Retina (tissue), 1 donor: ENCODE results near the gene SENP8.

Source experiments
- DNase-seq: peaks from one replicate; pipeline ENCODE4 v3.0.0-alpha.2; 2016

The SENP8 gene

GRCh38 chr15:72113347-72114031 lies 4.7 kb upstream of the SENP8 start:
- no peak for DNase-seq

DNA sequence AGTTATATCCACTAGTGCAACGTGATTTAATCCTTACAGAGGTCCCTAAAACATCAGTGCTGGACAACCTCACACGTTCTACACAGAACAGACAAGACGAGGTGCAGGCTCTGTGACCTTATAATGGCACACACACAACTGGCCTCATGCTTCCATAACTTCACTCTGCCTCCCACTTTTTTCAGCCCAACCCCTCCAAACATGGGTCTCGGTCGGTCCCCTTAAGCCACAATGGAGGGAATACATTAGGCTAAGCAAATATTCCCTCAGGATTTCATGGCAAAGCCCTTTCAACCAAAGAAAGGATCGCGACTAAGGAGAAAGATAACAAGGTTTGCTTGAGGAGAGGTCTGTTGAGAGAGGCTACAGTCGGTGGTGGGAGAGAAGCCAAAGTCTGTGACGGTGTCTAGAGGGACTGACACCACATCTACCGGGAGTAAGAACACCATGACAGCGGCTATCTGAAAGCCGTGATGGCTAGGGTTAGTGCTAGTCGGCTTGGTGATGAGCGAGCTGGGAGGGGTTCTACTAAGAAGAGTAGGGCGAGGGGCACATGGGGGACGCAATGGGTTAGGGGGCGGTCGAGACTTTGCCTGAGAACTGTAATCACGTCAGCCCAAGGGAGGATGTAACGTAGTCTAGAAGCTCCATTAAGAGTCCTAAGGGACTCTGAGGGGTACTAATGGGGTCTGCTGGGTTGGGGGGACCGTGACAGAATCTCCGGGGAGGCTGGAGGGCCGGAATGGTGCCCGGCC lies 1.3 kb upstream of the SENP8 start:
- peak; percentile 69 for DNase-seq

DNA sequence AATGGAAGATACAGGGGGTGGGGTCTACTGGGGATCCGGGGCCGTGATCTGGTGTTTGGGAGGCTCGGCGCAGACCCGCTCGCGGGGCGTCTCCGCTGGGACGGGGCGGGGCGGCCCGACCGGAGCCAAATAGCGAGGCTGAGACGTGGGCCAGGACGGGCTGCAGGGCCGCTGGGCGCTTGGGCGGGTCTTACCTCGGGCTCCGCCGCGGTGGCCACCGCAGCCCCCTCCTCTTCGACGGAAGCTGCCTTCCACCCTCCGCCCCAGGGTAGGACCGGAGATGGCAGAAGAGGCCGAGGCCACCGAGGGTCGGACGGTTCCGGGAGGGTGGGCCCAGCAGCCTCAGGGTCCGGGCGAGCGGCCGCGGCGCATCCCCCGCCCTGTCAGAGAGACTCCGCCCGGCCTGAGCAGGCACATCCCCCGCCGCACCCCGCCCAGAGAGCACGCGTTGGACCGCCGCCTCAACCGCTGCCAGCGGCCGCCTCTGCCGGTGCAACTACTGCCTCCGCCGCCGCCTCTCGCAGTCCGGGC lies 652 bp upstream of the SENP8 start:
- peak; percentile 93 for DNase-seq

DNA sequence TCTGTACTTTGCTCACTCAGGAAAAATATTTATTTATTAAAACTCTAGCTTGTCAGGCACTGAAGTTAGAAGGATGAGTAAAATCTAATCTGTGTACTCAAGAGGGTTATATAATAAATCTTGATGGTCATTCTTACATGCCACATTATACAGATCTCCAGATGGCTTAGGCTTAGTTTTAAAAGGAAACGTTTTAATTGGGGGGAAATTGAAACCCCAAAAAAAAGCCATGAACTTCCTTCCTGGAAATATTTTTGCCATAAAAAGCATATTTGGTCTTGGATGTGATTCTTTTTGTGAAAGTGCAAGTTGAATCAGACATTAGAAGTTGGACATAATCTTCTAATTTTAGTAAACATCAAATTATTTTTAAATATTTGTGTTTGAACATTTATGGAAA lies 6.0 kb downstream of the SENP8 start:
- DNase-seq: no peak

GRCh38 chr15:72127724-72128322 lies 9.6 kb downstream of the SENP8 start:
- DNase-seq: no peak

DNA sequence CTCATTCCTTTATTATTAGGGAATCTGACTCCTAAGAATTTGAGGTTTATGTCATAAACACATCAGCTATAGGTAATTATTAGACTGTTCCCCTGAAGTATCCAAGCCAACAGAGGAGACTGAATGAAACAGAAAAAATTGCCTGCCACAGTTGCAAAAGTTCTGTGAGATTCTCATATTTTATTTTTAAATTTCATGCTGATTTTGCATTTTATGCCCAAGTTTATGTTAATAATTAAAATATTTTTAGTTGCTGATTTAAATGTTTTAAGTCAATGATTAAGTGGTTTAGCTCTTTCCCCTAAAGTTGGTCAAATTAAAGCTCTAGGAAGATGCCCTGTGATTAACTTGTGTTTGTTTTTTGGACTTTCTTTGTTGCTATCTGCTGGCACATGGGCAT lies 10.2 kb downstream of the SENP8 start:
- no peak for DNase-seq

GRCh38 chr15:72130272-72130671 lies 12.1 kb downstream of the SENP8 start:
- no peak for DNase-seq

GRCh38 chr15:72131922-72132321 lies 13.7 kb downstream of the SENP8 start:
- DNase-seq: no peak

DNA sequence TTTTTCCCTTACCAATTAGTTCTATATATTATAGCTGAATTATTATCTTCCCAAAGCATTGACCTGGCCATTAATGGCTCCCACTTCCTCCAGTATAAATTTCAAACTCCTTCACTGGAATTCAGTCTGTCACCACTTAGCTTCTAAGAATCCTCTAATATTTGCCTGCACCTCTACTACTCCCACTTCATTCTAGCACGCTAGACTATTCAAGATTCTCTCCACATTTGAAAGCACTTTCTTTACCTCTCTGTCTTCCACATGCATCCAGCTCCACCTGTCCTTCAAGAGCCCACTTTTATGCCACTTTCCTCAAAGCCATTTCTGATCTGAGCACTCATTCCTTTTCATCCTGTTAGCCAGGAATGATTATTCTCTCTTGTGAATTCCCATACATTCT lies 15.0 kb downstream of the SENP8 start:
- DNase-seq: no peak

DNA sequence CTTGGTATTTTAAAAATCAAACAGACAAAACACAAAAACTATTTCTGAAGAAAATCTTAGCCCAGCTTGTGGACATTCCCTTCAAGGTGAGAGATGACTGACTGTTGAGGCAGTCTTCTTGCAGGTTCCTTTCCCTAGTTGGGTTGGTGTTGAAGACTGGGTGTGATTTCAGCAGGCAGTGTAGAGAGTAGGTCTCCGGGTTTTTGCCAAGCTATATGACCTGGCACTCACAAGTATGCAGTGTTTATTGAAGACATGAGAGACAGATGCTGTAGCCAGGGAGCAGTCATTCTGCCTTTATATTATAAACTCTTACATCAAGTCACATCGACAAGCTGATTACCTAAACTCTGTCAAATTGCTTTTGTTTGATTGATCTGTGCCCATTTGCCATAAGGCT lies 17.5 kb downstream of the SENP8 start:
- no peak for DNase-seq

DNA sequence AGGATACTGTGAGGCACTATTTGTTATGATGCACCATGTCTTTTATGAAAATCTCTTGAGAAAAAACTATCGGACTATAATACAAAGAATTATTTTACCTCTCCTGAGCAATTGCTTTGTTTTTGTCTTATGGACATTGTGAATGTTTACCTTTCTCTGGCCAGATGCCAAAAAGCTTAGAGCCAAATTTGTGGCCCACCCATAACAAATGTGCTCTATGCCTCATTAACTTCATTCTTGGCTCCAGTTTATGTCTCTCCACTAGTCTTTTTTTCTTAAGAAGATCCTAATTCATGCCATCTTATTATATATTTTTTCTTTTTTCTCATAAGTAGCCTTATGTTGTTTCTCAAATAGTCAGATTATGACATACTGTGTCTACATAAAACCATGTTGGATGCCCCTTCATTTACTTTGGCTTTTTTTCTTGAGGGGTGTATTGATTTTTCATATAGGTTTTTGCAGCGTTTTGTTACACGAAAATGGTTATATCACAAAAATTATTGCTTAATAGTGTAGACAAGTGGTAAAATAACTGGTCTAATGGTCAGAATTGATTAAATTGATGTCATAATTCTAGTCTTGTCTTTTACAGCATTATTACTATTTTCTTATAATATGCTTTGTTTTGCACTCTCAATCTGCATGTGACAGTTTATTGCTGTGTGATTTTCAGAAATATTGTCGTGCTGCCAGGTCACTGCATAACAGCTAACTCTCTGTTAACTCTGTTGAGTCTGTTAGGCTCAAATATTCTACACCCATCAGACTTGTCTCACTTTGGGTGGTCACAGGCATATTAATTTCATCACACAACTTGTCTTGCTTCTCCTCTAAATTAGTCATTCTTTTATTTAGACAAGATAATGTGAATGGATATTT lies 18.2 kb downstream of the SENP8 start:
- no peak for DNase-seq

DNA sequence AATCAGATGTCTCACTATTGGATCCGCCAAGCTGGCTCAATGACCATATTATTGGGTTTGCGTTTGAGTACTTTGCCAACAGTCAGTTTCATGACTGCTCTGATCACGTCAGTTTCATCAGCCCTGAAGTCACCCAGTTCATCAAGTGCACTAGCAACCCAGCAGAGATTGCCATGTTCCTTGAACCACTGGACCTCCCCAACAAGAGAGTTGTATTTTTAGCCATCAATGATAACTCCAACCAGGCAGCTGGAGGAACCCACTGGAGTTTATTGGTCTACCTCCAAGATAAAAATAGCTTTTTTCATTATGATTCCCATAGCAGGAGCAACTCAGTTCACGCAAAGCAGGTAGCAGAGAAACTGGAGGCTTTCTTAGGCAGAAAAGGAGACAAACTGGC lies 21.5 kb downstream of the SENP8 start:
- DNase-seq: no peak

GRCh38 chr15:72140088-72140487 lies 21.9 kb downstream of the SENP8 start:
- DNase-seq: no peak

- DNase-seq: no peak
Observed at GRCh38 chr15:72141171-72142084, 23.2 kb downstream of the SENP8 start.

- DNase-seq: no peak
Observed at GRCh38 chr15:72146221-72146620, 28.0 kb downstream of the SENP8 start.

DNA sequence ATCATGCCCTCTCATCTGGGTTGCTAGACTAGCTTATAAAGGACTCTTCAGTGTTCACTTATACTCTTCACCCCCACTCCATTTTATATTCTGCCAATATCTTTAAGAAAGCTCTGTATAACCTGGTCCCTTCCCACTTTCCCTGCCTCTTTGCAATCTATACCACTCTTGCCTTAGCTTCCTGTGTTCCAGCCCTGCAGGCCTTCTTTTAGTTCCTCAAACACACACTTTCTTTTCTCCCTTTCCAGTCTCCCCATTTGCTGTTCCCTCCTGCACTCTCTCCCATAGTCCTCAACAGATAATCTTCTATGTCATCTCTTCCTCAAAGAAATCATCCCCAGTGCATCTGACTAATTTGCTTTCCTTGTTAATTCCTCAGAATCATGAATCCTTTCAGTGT lies 28.7 kb downstream of the SENP8 start:
- no peak for DNase-seq

GRCh38 chr15:72147418-72147817 lies 29.2 kb downstream of the SENP8 start:
- DNase-seq: no peak

DNA sequence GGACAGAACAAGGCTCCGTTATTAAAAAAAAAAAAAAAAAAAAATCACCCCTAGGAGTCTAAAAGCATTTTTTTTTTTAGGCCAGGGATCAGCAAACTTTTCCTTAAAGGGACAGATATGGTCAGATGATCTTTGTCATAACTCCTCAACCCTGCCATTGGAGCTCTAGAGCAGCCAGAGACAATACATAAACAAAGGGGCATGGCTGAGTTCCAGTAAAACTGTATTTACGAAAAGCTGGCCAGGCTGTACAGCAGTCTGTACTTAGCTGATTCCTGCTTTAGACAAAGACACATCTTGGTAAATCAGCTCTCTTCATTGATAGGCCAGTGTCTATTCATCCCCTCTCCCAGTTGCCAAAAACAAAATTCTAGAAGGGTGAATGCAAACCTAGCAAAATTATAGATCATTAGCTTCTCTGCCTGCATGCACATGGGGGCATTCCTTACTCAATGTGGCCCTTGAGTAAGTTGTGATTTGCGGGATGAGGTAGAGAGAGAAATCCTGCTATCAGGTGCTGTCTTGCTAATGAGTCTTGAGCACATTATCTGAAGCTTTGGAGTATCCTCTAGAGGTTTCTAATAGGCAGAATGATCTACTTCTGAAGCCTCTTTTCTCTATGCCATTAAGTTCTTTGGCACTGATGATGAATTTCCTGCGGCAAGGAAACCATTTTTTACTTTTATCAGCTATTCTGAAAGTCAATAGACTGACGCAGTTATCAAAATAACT lies 35.2 kb downstream of the SENP8 start:
- no peak for DNase-seq

DNA sequence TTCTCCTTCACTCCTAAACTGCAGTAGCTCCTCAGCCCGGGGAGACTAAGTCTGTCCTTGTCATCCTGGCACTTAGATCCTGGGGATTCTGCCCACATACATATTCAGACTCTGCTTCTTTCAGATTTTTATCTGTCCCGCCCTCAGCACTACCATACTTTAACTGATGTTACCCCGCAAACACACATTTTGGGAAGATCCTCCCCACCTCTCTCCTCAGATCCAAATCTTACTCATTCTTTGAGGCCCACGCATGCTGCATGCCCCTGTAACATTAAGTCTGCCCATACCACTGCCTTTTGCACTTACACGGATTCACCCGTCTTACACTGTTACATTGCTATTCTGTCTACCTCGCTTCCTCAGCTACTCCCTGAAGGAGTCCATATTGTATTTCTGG lies 36.1 kb downstream of the SENP8 start:
- no peak for DNase-seq

- no peak for DNase-seq
Observed at GRCh38 chr15:72155003-72155621, 36.9 kb downstream of the SENP8 start.
